ENCODE data around the gene TMEM248.
A peak's percentile ranks its signal among the peaks of the same experiment; 100 is the strongest.
"Not testable (repeated sequence)": the region's sequence is repeated elsewhere in the genome, so short reads cannot be mapped to it uniquely, and the experiment has no call there.

The TMEM248 gene

DNA sequence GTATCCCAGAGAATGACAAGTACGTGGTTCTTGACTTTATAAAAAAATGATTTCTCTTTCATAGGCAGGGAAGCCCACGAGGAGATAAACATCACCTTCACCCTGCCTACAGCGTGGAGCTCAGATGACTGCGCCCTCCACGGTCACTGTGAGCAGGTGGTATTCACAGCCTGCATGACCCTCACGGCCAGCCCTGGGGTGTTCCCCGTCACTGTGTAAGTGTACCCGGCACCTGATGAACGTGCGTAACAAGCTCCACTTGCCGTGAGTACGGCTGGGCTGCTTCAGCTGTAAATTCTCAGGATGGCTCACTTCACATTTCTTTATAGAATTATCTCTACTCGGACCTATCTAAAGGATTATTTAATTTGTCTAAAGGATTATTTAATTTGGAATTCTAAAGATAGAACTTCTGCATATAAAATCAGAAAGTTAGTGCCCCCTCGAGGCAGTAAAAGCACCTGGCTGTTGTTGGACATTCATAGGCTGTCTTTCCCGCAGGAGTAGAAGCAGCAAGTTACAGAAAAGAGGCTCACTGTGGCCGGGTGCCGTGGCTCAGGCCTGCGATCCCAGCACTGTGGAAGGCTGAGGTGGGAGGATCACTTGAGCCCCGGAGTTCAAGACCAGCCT lies 27.6 kb downstream of the TMEM248 start:
- DNase-seq (ENCODE audit: low read depth in 1 of 2, low spot score in 1 of 2) = no peak

DNA sequence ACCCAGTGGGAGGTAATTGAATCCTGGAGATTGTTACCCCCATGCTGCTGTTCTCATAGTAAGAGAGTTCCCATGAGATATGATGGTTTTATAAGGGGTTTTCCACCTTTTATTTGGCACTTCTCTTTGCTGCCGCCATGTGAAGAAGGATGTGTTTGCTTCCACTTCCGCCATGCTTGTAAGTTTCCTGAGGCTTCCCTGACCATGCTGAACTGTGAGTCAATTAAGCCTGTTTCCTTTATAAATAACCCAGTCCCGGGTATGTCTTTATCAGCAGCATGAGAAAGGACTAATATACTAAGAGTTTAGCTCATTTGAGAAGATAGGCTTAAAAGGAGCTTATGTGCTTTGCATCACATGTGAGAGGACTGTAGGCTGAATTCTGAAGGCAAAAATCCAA lies 29.3 kb downstream of the TMEM248 start:
- DNase-seq (ENCODE audit: low read depth in 1 of 2, low spot score in 1 of 2) = no peak

DNA sequence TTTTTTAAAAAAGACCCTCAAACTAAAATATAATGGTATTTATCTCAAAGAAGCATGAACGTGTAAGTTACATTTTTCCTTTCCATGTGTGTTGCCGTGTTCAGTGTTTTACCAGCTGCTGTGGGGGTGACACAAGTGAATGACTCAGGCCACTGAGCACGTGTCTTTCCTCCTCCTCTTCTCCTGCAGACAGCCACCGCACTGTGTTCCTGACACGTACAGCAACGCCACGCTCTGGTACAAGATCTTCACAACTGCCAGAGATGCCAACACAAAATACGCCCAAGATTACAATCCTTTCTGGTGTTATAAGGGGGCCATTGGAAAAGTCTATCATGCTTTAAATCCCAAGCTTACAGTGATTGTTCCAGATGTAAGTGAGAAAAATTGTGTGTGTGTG lies 29.7 kb downstream of the TMEM248 start:
- DNase-seq (ENCODE audit: low read depth in 1 of 2, low spot score in 1 of 2) = no peak

DNA sequence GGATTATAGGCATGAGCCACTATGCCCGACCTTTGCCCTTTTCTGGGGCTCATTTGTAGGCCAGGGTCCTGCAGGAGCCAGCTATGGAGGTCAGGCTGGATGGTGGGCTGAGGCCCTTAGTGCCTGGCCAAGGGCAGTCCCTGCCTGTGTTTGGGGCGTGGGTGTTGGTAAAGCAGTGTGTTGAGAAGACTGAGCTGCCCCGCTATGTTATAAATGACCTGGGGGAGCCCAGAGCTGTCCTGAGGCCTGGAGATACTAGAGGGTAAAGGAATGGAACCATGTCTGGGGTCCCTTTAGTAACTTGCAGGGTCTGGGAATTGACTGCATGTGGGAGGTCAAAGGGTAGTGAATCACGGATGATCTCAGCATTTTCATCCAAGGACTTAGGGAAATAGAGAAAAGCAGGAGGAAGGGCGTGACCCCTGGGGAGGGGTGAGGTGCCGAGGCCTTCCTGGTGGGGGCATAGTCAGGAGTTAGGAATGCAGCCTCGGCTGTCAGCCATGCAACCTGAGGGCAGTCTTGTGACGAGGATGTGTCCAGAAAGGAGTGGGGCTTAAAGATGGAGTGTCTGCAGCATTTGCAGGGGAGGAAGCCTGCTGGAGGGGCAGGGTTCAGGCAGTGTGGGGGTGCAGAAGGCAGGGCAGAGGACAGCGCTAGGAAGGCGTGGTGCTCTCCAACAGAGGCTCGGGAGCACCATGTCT lies 31.5 kb downstream of the TMEM248 start:
- DNase-seq (ENCODE audit: low read depth in 1 of 2, low spot score in 1 of 2) = no peak

DNA sequence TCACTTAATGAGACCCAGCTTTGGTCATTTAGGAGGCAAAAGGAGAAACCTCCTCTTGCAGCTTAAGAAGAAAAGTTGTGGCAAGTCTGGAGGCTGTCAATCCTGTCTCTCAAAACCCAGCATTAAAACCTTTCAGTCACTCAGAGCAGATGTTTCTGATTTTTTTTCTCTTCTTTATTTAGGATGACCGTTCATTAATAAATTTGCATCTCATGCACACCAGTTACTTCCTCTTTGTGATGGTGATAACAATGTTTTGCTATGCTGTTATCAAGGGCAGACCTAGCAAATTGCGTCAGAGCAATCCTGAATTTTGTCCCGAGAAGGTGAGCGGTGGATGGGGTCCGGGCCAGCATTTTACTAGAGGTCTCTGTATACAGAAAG lies 32.0 kb downstream of the TMEM248 start:
- no peak for DNase-seq (ENCODE audit: low read depth in 1 of 2, low spot score in 1 of 2)

DNA sequence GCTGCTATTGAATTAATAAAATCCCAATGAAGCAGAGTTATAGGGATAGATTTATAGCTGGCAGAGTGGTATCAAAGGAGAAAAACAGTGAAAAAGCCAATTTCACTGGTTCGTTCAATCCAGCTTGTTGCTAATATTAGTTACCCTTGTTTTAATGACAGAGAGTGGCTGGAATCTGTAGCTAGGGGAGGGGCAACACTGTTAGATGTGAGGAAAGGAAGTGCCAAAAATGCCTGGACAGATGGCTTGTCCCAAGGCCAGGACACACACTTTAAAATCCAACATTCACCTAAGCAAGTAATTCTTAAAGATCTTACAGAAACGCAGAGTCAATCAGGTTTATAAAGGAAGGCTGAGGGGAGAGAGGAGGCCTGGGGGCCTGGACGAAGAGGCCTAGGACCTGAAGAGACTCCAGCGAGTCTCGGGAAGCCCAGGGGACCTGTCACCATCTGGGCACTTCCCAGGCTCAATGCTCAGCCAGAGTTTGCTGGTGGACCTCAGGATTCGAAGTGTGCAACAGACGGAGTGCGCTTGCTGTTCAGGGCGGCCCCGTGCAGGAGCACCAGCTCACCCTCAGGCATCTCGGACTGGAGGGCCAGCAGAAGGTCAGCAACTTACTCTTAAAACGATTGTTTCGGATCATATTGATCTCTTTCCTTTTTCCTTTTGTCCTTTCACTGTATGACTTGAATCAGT lies 36.7 kb downstream of the TMEM248 start:
- DNase-seq (ENCODE audit: low read depth in 1 of 2, low spot score in 1 of 2) = no peak

DNA sequence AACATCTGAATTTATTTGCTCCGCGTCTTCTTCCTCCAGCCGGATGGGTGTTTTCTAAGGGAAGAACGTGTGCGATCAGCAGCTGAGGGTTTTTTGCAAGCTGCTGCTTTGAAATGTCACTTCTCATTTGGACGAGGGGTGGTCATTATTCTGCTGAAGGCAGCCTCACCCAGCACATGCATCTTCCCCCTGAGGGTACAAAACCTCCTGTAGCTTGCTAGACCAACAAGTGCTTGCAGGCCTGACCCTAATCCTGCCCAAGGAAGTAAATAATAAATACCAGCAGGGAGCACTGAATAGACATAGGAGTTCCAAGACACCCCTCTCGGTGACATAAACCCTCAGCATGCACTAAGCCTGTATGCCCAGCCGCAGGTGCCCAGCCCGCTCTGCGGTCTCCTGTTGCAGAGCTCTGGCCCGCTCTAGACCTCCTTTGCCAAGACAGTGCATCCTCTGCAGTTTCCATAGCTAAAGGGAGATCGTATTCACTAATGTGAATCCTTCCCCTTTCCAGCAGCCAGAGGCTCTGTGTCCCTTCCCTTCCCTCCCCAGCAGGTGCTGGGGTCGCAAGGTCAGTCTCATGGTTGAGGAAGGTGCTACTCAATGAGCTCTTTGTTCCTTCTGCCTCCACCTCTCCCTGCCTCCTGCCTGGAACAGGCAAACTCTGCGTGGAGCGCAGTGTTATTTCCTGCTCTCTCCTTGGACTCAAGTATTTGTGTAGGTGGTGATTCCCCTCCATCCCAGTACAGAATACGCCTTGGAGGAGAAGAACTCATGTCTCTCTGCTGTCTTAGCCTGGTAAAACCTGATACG lies 37.7 kb downstream of the TMEM248 start:
- DNase-seq (ENCODE audit: low read depth in 1 of 2, low spot score in 1 of 2) = no peak

DNA sequence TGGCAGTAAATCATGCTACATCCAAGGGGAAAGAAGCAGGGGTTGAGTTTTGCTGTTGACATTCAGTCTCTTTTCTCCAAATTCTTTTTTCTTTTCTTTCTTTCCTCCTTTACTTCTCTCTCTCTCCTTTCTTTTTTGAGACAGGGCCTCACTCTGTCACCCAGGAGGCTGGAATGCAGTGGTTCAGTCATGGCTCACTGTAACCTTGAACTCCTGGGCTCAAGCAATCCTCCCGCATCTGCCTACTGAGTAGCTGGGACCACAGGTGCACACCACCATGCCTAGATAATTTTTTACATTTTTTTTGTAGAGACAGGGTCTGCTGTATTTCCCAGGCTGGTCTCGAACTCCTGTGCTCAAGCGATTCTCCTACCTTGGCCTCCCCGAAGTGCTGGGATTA lies 39.2 kb downstream of the TMEM248 start:
- DNase-seq (ENCODE audit: low read depth in 1 of 2, low spot score in 1 of 2) = no peak

DNA sequence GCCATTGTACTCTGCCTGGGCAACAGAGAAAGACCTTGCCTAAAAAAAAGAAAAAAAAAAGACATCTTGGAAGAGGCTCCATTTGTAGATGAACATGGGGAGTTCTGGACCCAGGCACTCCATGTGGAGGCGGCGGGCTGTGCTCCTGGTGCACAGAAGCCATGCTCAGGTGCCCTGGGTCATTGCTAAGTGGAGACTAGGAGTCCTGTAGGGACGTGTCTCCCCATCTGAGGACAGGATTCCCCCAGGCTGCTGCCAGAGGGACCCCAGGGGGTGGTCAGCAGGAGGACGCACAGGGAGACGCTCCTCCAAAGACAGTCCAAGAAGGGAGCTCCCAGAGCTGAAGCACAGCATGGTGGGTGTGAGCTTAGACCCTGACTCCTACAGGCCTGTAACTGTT lies 40.1 kb downstream of the TMEM248 start:
- DNase-seq (ENCODE audit: low read depth in 1 of 2, low spot score in 1 of 2) = no peak

DNA sequence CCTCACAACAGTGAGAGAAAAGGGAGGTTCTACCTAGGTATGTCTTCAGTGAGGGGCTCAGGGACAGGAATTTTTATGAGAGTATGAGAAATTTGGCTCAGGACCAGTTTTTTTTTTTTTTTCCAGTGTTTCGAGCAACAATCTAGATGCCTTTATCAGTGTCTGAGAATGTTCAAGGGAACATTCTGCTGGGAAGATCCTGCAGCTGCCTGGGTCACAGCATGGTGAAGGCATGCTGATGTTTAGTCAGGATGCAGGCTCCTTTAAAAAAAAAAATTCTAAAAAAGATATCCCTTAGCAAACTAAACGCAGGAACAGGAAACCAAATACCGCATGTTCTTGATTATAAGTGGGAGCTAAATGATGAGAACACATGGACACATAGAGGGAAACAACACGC lies 43.4 kb downstream of the TMEM248 start:
- DNase-seq (ENCODE audit: low read depth in 1 of 2, low spot score in 1 of 2) = no peak

DNA sequence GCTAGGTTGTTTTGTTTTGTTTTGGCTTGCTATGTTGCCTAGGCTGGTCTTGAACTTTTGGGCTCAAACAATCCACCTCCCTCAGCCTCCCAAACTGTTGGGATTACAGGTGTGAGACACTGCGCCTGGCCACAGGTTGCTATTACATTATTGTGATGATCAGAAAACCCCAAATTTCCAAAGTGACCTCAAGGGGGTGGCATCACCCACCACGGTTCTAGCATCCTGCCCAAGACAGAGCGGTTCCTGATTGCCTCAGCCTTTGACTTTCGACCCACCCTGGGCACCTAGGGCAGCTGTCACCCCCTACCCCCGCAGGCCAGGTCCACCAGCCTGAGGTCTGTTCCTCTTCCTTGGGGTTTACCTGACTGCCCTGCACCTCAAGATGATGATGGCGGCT lies 46.0 kb downstream of the TMEM248 start:
- DNase-seq (ENCODE audit: low read depth in 1 of 2, low spot score in 1 of 2) = no peak

DNA sequence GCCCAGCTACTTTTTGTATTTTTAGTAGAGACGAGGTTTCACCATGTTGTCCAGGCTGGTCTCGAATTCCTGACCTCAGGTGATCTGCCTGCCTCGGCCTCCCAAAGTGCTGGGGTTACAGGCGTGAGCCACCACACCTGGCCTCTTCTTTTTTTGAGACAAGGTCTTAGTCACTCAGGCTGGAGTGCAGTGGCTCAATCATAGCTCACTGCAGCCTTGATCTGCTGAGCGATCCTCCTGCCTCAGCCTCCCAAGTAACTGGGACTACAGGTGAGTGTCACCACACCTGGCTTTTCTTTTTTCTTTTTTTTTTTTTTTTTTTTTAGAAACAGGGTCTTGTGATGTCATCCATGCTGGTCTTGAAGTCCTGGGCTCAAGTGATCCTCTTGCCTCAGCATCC lies 48.0 kb downstream of the TMEM248 start:
- DNase-seq (ENCODE audit: low read depth in 1 of 2, low spot score in 1 of 2) = not testable (repeated sequence)

DNA sequence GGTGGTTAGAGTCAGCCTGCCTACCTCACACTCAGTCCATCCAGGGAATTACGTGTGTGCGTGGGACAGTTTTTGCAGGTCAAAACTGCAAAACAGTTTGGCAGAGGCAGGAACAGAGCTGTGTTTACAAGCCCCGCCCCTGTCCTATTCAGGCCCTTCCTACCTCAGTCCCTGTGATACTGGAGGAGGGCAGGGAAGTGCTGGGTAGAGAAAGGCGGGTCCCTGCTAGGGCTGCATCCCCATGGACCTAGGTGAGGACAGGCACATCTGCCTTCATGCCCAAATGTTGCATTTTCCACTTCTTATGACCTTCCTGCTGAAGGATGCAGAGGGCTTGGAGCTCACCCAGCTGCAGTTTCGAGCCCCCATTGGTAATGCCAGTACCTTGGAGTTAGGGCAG lies 49.3 kb downstream of the TMEM248 start:
- no peak for DNase-seq (ENCODE audit: low read depth in 1 of 2, low spot score in 1 of 2)

DNA sequence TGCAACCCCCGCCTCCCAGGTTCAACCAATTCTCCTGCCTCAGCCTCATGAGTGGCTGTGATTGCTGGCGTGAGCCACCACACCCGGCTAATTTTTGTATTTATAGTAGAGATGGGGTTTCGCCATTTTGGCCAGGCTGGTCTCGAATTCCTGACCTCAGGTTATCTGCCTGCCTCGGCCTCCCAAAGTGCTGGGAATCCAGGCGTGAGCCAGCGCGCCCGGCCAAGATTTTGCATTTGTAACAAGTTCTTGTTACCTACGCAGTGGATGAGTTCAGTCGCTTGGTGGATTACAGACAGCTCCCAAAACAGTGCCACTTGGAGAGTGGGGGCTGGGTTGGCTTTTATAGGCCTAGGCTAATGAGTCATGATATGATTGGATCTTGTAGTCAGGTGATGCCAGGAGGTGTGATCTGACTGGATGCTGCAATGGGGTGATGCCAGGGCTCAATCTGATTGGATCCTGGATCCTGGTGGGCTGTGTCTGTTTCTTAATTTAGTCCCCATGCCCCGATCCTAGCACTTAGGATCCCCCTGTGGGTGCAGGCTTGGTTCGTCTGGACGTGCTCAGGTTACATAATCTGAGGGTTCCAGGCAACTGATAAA lies 54.1 kb downstream of the TMEM248 start:
- DNase-seq (ENCODE audit: low read depth in 1 of 2, low spot score in 1 of 2) = no peak

DNA sequence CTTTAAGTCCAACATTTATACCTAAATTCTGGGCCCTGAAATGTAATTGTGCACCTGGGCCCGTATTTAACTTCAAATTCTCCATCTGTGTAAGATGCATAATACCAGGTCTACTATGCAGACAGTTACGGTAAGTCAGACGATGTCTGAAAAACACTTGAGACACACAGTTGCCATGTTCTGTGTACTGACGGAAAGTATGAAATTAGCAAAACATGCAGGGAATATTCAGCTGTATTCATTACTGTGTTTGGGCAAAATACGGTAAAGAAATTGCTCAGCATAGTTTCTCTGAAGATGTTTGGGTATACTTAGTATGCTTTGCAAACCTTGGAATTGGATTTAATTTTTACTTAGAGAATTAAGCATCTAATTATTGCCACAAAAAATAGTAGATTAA lies 57.3 kb downstream of the TMEM248 start:
- not testable (repeated sequence) for DNase-seq (ENCODE audit: low read depth in 1 of 2, low spot score in 1 of 2)

DNA sequence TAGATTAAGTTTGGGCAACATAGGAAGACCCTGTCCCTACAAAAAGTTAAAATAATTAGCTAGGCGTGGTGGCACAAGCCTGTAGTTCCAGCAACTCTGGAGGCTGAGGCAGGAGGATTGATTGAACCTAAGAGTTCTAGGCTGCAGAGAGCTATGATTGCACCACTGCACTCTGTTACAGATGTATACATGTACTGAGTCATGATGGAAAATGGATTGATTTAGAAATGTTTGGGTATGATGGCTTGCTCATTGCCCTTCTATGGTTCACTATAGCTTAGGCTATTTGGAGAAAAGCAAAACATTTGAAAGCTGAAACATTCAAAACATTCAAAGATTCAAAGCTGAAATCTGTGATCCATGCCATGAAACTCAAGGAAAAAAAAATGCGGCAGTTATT lies 58.0 kb downstream of the TMEM248 start:
- DNase-seq (ENCODE audit: low read depth in 1 of 2, low spot score in 1 of 2) = not testable (repeated sequence)

DNA sequence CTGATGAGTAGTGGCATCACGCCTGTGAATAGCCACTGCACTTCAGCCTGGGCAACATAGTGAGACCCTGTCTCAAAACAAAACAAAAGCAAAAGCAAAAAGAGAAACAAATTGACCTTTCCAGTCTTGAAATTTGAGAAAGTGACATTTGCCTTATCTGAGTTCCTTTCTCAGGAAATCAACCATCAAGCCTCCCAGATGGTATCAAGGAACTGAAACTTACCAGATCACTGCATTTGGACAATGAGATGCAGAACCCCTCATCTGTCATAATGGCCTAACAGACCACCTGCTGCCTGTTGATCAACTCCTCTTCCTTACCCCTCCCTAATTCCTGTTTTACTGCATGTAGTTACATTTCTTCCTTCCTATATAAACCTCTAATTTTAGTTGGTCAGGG lies 59.3 kb downstream of the TMEM248 start:
- DNase-seq (ENCODE audit: low read depth in 1 of 2, low spot score in 1 of 2) = not testable (repeated sequence)

DNA sequence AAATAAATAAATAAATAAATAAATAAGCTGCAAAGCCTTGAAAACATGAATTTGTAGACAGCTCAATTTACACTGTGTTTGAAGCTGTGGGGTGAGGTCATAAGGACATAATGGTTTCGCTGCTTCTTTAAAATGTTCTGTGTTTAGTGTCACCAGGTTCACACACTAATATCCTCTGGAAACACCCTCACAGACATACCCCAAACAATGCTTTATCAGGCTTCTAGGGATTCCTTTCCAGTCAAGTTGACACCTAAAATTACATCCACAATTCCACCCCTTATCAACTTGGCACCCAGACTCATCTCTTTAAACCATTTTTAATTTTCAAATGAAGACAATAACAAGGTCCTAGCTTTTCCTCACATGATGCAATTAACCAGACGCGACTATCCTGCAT lies 68.5 kb downstream of the TMEM248 start:
- DNase-seq (ENCODE audit: low read depth in 1 of 2, low spot score in 1 of 2) = not testable (repeated sequence)

DNA sequence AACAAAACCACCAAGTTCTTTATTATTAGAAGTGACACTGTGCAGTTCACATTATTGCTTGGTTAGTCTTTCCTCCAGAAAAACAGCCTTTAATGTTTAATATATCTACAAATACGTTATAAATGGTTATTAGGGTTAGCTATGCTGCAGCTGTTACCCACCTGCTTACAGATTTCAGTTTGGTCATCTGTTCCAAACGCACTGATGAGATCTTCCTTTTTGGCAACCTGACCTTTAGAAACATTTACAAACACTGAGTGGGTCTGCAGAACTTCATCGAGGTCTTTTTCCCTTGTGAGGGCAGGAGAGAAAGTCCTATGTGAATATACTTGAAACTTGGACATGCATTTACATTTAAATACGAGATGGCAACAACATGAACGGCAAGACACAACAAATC lies 73.0 kb downstream of the TMEM248 start:
- DNase-seq (ENCODE audit: low read depth in 1 of 2, low spot score in 1 of 2) = not testable (repeated sequence)

DNA sequence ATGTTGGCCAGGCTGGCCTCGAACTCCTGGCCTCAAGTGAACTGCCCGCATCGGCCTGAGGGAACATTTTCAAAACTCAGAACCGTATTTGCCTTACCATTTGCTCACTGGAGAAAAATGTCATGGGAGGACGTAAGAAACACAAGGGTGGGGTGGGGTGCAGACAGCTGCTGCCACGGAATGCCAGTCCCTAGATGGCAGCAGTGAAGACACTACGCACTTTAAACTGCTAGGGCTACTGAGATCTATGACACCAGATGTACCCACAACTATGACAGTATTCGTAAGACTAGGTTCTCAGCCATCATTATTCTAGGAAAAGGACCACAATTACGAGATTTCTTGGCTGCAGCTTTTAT lies 73.6 kb downstream of the TMEM248 start:
- DNase-seq (ENCODE audit: low read depth in 1 of 2, low spot score in 1 of 2) = peak; percentile 9 to 18

DNA sequence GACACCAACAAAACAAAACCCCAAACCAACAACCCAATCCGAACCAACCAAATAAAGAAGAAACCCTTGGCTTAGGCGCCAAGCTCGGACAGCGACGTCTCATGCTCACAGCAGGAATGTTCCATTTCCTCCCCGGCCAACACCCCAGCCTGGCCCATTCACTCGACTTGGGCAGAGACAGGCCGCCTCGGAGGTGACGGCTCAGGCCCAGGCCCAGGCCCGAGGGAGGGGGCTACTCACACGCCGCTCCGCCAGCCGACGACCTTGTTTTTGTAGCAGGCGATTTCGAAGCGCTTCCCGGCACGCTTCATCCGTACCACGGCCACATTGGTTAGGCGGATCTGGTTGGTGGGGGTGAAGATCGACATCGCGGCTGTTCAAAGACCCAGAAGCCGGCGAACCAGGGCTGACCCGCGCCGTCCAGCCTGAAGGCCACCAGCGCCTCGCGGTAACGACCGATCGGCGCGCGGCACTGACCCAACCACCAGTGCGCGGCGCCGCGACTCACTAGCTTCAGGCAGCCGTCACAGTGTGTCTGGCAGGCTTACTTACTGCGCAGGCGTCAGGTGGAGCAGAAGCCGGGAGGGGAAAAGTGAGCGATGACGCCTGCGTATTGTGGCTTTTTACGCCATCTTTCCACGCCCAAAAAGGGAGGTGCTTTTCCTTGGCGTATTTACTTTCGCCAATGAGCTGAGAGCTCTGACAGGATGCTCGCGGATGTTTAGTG lies 74.2 kb downstream of the TMEM248 start, which contains the start of gene SBDS:
TSS of gene SBDS (minus strand) at position 537 of the 727 bp plus-strand sequence. CDS start at position 368, 169 bp downstream.
- DNase-seq (ENCODE audit: low read depth in 1 of 2, low spot score in 1 of 2) = peak; percentile 76 to 93
